Embryonic facial prominence (tissue), 1 donor: Measurements from ENCODE around the gene PRKAG3.

Experiments
- DNase-seq: peaks from one replicate; pipeline ENCODE4 v3.0.0-alpha.2; 2016; ENCODE audit errors: extremely low spot score

Gene PRKAG3

GRCh38 chr2:218814540-218815243, 16.9 kb downstream of the PRKAG3 start:
- no peak for DNase-seq

- no peak for DNase-seq
Observed at GRCh38 chr2:218813771-218814460, 17.7 kb downstream of the PRKAG3 start.

- DNase-seq, result no peak
Observed at GRCh38 chr2:218812861-218813260, 18.7 kb downstream of the PRKAG3 start.

- DNase-seq, result no peak
Observed at GRCh38 chr2:218812096-218812815, 19.3 kb downstream of the PRKAG3 start.

- no peak for DNase-seq
Observed at GRCh38 chr2:218811382-218811781, 20.2 kb downstream of the PRKAG3 start.

GRCh38 chr2:218810256-218810655, 21.3 kb downstream of the PRKAG3 start:
- no peak for DNase-seq

- no peak for DNase-seq
Observed at GRCh38 chr2:218809515-218809914, 22.1 kb downstream of the PRKAG3 start.

- no peak for DNase-seq
Observed at GRCh38 chr2:218807626-218808025, 24.0 kb downstream of the PRKAG3 start.

GRCh38 chr2:218806346-218806978, 25.1 kb downstream of the PRKAG3 start:
- peak; percentile 56 for DNase-seq

GRCh38 chr2:218805627-218806026, 26.0 kb downstream of the PRKAG3 start:
- no peak for DNase-seq

GRCh38 chr2:218804817-218805216, 26.8 kb downstream of the PRKAG3 start:
- DNase-seq, result no peak

- DNase-seq, result no peak
Observed at GRCh38 chr2:218802386-218802994, 29.1 kb downstream of the PRKAG3 start.

GRCh38 chr2:218799990-218800389, 31.6 kb downstream of the PRKAG3 start:
- no peak for DNase-seq

- no peak for DNase-seq
Observed at GRCh38 chr2:218798767-218799504, 32.7 kb downstream of the PRKAG3 start.

GRCh38 chr2:218796691-218797090, 34.9 kb downstream of the PRKAG3 start:
- no peak for DNase-seq

- DNase-seq, result no peak
Observed at GRCh38 chr2:218792433-218792832, 39.2 kb downstream of the PRKAG3 start.

GRCh38 chr2:218788529-218789255, 42.9 kb downstream of the PRKAG3 start:
- no peak for DNase-seq

- no peak for DNase-seq
Observed at GRCh38 chr2:218786133-218786532, 45.5 kb downstream of the PRKAG3 start.

- DNase-seq, result no peak
Observed at GRCh38 chr2:218785103-218785502, 46.5 kb downstream of the PRKAG3 start.

- no peak for DNase-seq
Observed at GRCh38 chr2:218783688-218784087, 47.9 kb downstream of the PRKAG3 start.

GRCh38 chr2:218782528-218782844, 49.1 kb downstream of the PRKAG3 start:
- DNase-seq, result no peak
